ENCODE results near the gene SETBP1.

The SETBP1 gene

GRCh38 chr18:44882163-44882868 lies 201.6 kb downstream of the SETBP1 start:
- DNase-seq = no peak

GRCh38 chr18:44883671-44884070 lies 203.0 kb downstream of the SETBP1 start:
- no peak for DNase-seq

- no peak for DNase-seq
Observed at GRCh38 chr18:44884431-44884830, 203.7 kb downstream of the SETBP1 start.

- DNase-seq = no peak
Observed at GRCh38 chr18:44885507-44885906, 204.8 kb downstream of the SETBP1 start.

DNA sequence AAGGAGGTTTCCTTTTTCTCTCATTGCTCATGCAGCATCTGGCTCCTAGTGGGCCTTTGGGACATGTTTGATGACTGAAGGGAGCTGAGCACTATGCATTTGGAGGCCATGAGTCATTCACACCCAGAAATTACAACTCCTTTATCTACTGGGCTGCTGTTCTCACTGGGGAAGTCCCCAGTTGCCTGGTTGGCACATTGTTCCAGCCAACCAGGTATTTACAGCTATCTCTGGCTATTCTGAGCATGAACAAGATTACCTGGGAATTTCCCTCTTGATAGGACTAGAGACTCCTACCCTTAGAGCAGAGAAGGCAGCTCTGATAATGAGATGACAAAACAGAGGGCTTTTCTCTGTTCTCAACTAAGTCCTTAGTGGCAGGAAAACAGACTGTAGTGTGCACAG lies 206.5 kb downstream of the SETBP1 start:
- DNase-seq = no peak

GRCh38 chr18:44889111-44889510 lies 208.4 kb downstream of the SETBP1 start:
- no peak for DNase-seq

- no peak for DNase-seq
Observed at GRCh38 chr18:44893045-44893706, 212.5 kb downstream of the SETBP1 start.

DNA sequence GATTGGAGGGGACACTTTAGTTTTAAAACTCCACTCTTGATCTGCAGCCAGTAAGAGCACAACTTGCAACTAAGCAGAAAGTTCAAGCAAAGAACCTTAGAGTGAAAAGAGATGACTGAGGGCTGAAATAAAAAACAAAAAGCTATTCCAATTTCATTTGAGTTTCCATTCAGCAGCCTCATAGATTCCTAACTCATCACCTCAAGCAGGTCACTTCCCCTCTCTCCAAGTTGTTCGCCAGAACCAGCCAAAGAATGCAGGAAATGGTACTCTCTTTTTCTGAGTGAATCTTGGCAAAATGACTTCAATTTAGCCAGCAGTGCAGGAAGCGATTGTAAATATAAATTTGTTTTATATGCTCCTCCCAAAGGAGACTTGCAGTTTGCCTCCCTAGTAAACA lies 213.3 kb downstream of the SETBP1 start:
- no peak for DNase-seq

- no peak for DNase-seq
Observed at GRCh38 chr18:44895176-44895798, 214.6 kb downstream of the SETBP1 start.

- no peak for DNase-seq
Observed at GRCh38 chr18:44896846-44897245, 216.2 kb downstream of the SETBP1 start.

GRCh38 chr18:44897411-44897810 lies 216.7 kb downstream of the SETBP1 start:
- DNase-seq = no peak

DNA sequence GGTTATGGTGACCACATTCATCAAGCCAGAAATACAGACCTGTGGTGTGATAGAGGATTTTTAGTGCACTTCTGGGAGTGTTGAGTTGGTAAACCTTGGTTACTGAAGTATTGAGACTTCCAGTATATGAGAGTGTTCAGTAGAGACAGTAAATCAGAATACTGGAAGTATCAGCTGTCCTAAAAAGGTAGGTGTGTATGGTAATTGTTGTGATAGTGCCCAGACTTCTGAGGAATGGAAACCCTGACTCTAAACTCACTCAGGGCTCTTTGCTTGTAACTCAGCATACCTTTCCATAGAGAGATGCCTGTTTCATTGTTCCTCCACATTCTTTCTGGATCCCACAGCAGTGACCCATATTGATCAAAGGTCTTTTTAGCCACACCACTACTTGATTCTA lies 217.1 kb downstream of the SETBP1 start:
- no peak for DNase-seq

DNA sequence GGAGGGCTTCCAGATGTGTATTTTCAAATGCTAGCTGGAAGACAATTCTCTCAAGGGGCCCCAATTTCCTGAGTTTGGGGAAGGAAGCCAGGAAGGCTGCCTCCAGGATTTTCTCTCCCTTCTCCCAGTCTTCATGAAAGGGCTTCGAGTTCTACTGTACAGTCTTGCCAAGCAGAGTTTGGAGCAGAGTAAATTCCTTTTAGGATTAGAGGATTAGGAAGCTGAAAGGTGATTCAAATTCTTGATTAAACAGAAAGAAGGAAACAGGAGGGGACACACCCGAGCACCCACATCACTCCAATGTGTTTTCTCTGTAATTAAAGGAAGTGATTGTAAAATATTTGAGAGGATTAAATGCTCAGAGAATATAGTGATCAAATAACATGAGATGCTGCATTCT lies 217.8 kb downstream of the SETBP1 start:
- DNase-seq = no peak

DNA sequence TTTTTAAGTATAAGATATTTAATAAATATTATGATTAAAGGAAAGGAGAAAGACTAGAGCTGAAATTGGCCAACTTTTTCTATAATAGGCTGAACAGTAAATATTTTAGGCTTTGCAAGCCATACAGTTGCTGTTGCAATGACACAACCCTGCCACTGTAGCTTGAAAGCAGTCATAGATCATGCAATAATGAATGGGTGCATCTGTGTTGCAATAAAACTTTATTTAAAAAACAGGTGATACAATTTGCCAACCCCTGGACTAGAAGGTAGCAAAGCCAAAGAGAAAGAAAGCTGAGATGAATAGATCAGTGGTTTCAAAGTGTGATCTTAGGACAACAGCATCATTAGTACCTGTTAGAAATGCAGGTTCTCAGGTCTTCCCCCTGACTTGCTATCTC lies 219.1 kb downstream of the SETBP1 start:
- DNase-seq = no peak

DNA sequence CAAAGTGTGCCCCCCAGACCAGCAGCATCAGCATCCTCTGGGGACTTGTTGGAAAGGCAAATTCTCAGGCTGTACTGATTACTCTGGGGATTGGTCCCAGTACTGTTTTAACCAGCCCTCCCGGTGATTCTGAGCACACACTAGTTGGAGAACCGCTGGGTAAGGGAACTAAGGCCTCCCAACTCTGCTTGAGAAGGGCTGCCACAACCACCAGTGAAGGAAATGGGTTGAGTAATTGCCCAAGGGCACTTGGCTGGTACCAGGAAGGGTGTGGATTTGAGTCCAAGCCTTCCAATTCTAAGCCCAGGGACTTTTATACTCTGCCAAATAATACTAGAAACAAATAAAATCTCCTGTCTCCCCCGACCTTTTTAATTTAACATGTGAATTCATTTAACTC lies 219.9 kb downstream of the SETBP1 start:
- no peak for DNase-seq

DNA sequence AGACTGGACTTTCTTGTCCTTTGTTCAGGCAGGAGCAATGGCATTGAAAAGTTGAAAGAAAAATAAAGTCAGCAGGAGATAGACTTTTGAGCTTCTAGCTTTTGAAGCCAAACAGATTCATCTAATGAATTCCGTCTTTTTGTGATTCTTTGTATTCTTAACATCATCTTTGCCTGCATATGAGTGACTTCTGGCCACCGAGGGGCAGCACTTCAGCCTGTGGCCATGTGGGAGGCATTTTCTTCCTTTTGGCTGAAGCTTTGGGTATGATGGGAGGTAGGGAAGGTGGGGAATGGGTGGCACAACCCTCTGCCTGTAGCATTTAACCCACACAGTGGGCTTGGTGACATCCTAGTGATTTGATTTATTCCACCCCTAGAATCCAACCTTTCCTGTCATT lies 220.6 kb downstream of the SETBP1 start:
- no peak for DNase-seq

GRCh38 chr18:44903327-44903726 lies 222.6 kb downstream of the SETBP1 start:
- no peak for DNase-seq

DNA sequence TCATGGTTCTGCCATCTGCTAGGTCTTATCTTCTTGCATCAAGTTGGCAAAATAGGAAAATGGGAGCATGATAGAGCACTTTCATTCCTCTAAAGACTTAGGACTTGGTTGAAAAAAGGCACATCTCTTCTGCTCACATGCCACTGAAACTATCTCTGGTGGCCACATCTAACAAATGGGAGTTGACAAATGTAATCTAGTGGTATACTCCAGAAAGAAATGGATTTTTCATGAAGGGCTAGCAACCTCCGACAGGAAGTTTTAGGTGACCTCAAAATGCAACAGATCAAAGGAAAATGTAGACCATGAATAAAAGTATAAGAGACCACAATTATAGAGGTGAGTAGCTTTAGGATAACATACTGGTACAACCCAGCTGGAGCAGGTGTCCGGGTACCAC lies 224.1 kb downstream of the SETBP1 start:
- DNase-seq = no peak

GRCh38 chr18:44909191-44909719 lies 228.6 kb downstream of the SETBP1 start:
- no peak for DNase-seq

GRCh38 chr18:44911260-44911659 lies 230.6 kb downstream of the SETBP1 start:
- no peak for DNase-seq

- no peak for DNase-seq
Observed at GRCh38 chr18:44911773-44912172, 231.1 kb downstream of the SETBP1 start.

DNA sequence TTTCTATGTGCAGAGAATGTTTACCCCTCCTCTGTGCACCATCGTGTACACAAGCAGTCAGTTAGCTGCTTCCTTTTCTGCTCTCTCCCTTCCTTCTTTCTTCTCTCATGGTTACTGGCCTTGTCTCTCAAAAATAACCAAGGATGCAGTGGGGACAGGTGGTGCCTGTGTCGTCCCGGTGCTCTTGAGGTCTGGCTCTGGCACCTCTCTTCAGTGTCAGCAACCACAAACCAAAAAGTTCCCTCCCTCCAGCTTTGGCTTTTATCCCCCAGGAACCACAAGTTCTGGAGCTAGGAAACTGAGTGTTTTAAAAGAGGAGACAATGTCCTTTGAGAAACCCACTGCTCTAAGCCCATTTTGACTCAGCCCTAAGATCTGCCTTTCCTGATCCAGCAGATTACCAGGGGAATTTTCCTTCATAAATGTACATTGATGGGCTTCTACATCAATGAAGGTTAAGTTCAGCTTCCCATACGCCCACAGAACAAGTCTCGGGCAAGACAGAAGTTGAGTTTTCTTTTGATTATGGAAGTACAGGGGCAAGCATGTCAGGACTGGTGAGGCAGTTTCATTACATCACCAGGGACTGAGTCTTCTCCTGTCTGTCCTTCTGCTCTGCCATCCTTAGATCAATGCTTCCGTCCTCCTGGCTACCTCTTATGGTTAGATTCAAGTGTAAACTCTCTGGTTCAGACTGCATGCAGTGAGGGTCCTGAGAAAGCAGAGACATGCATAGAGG lies 232.2 kb downstream of the SETBP1 start:
- DNase-seq = no peak

- DNase-seq = no peak
Observed at GRCh38 chr18:44914028-44914427, 233.3 kb downstream of the SETBP1 start.
